OCI-LY3 (cell line): ENCODE data around the gene JSRP1.

Experiments used
- H2AFZ ChIP-seq: fragments of 200-600, 300-600 bp; shearing (Covaris generic); 2 replicates; pipeline ENCODE4 v1.6.0; 2014; ENCODE audit warnings: antibody characterized with exemption, low read depth, low read length
- H3K27ac ChIP-seq: fragments of 200-600, 300-600 bp; sonication (generic); 2 replicates; pipeline ENCODE4 v1.5.1; 2014; ENCODE audit warnings: mild to moderate bottlenecking, low read length, moderate library complexity, mixed read lengths
- H3K27me3 ChIP-seq: fragments of 200-600, 300-600 bp; sonication (generic); 2 replicates; pipeline ENCODE4 v1.6.1; 2014; ENCODE audit warnings: low read depth, low read length, mixed read lengths
- H3K36me3 ChIP-seq: fragments of 200-600, 300-600 bp; sonication (generic); replicated peaks from 2 replicates; pipeline ENCODE3; 2014; ENCODE audit warnings: low read depth, low read length, mixed read lengths
- H3K4me1 ChIP-seq: fragments of 300-600, 200-600 bp; sonication (generic); 2 replicates; pipeline ENCODE4 v1.6.1; 2014; ENCODE audit warnings: low read length, mixed read lengths
- H3K4me2 ChIP-seq: fragments of 200-600, 300-600 bp; sonication (generic); 2 replicates; pipeline ENCODE4 v1.6.1; 2014; ENCODE audit warnings: low read length, mixed read lengths
- H3K4me3 ChIP-seq: fragments of 300-600, 200-600 bp; sonication (generic); 2 replicates; pipeline ENCODE4 v1.5.1; 2014; ENCODE audit warnings: antibody characterized with exemption, mild to moderate bottlenecking, low read length, moderate library complexity
- H3K79me2 ChIP-seq: fragments of 300-600, 200-600 bp; shearing (Covaris generic); 2 replicates; pipeline ENCODE4 v1.6.1; 2014; ENCODE audit warnings: mild to moderate bottlenecking, low read length, mixed read lengths
- H3K9ac ChIP-seq: fragments of 300-600, 200-600 bp; shearing (Covaris generic); 2 replicates; pipeline ENCODE4 v1.6.0; 2014; ENCODE audit warnings: mild to moderate bottlenecking, low read length, moderate library complexity
- H3K9me3 ChIP-seq: fragments of 200-600, 300-600 bp; shearing (Covaris generic); 2 replicates; pipeline ENCODE4 v1.6.1; 2014; ENCODE audit warnings: low read length, mixed read lengths; ENCODE audit not compliant: insufficient read depth
- H4K20me1 ChIP-seq: fragments of 200-600, 300-600 bp; sonication (generic); 2 replicates; pipeline ENCODE4 v1.6.1; 2016; ENCODE audit warnings: low read length, mixed read lengths; ENCODE audit not compliant: insufficient read depth
- CTCF ChIP-seq: fragments of 200-600, 300-600 bp; sonication (generic); IDR thresholded peaks from 2 replicates; pipeline ENCODE4 v1.5.1; 2014; ENCODE audit warnings: antibody characterized with exemption, low read length, low read depth
- EZH2phosphoT487 ChIP-seq: fragments of 200-600 bp; shearing (Covaris generic); IDR thresholded peaks from 2 replicates; pipeline ENCODE4 v1.6.1; 2018; ENCODE audit warnings: antibody characterized with exemption, mixed run types, low read depth

JSRP1 gene

DNA sequence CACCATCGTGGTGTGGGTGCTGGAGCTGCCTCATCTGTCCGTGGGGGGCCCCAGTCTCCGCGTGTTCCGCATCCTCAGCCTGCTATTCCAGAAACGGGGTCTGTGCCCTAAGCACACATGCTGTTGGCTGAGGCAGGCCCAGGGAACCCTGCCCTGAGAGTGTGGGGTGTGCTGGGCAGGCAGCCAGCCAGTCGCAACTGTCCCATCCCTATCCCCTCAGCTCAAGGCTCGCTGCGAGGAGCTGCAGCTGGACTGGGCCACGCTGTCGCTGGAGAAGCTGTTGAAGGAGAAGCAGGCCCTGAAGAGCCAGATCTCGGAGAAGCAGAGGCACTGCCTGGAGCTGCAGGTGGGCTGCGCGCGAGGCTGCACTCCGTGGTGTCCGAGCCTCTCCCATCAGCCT is 42.0 kb downstream of the JSRP1 start:
- 0 out of 2 replicates have a peak, but pooled peaks cover 3% of the 10 kb centered on the region for H4K20me1 ChIP-seq
- no peak overlapping the region for H2AFZ ChIP-seq
- H3K4me2 ChIP-seq: no peak overlapping the region
- H3K27ac ChIP-seq: no peak overlapping the region
- 0 out of 2 replicates have a peak, but pooled peaks cover 3% of the 10 kb centered on the region for H3K4me1 ChIP-seq
- no peak overlapping the region for H3K9ac ChIP-seq
- no peak overlapping the region for H3K4me3 ChIP-seq
- H3K27me3 ChIP-seq: no peaks in the 10 kb centered on the region
- peaks cover 58% of the 10 kb centered on the region for H3K36me3 ChIP-seq
- H3K9me3 ChIP-seq: no peaks in the 10 kb centered on the region
- H3K79me2 ChIP-seq: no peaks in the 10 kb centered on the region
- TF ChIP-seq EZH2phosphoT487 (no peak), CTCF (no peak)

GRCh38 chr19:2213799-2214198 is 42.4 kb downstream of the JSRP1 start:
- Histone ChIP-seq H3K4me1 (0 out of 2 replicates have a peak, but pooled peaks cover 3% of the 10 kb centered on the region), H3K27ac (no peak overlapping the region), H3K9me3 (no peaks in the 10 kb centered on the region), H3K4me3 (no peak overlapping the region), H3K27me3 (no peaks in the 10 kb centered on the region), H2AFZ (no peak overlapping the region), H4K20me1 (0 out of 2 replicates have a peak, but pooled peaks cover 3% of the 10 kb centered on the region), H3K9ac (no peak overlapping the region), H3K79me2 (no peaks in the 10 kb centered on the region), H3K36me3 (peaks cover 59% of the 10 kb centered on the region), H3K4me2 (no peak overlapping the region)
- TF ChIP-seq EZH2phosphoT487 (no peak), CTCF (no peak)

DNA sequence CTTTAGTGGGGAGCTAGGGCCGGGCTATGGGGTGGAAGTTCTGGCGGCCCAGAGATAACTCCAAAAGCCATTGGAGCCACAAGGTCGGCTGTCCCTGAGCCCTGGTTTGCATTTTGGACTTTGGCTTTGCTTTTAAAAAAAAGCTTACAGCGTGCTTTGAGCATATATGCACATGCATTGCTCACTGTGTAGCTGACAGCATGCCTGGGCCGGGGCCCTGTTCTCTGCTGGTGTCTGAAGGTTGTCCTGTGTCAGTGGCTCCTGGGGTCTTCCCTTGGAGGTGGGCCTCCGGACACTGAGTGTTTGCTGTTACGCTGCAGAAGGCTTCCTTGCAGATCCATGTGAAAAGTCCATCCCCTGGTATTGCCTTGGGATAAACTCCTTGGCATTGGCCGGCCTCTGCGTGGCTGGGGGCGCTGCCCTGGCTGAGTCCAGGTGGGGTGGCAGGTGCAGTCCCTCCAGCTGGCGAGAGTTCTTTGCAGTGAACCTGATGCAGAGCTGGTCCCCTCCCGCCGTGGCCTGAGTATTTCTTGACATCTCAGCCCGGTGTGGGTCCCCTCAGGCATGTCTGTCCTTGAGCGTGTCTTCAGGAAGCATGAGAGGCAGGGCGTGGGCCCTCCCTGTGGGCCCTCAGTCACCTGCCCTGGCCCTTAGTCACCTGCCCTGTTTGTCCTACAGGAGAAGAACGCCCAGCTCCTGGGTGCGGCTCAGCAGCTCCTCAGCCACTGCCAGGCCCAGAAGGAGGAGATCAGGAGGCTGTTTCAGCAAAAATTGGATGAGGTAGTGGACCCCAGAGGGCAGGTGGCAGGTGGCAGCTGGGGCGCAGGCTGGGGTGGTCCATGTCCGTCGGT is 43.1 kb downstream of the JSRP1 start:
- Histone ChIP-seq H3K27ac (no peak overlapping the region), H4K20me1 (0 out of 2 replicates have a peak, but pooled peaks cover 3% of the 10 kb centered on the region), H3K9me3 (no peaks in the 10 kb centered on the region), H3K9ac (no peak overlapping the region), H3K36me3 (peaks cover 59% of the 10 kb centered on the region), H3K4me1 (0 out of 2 replicates have a peak, but pooled peaks cover 3% of the 10 kb centered on the region), H3K4me3 (no peak overlapping the region), H3K4me2 (no peak overlapping the region), H3K79me2 (no peaks in the 10 kb centered on the region), H3K27me3 (no peaks in the 10 kb centered on the region), H2AFZ (no peak overlapping the region)
- TF ChIP-seq EZH2phosphoT487 (no peak), CTCF (no peak)

DNA sequence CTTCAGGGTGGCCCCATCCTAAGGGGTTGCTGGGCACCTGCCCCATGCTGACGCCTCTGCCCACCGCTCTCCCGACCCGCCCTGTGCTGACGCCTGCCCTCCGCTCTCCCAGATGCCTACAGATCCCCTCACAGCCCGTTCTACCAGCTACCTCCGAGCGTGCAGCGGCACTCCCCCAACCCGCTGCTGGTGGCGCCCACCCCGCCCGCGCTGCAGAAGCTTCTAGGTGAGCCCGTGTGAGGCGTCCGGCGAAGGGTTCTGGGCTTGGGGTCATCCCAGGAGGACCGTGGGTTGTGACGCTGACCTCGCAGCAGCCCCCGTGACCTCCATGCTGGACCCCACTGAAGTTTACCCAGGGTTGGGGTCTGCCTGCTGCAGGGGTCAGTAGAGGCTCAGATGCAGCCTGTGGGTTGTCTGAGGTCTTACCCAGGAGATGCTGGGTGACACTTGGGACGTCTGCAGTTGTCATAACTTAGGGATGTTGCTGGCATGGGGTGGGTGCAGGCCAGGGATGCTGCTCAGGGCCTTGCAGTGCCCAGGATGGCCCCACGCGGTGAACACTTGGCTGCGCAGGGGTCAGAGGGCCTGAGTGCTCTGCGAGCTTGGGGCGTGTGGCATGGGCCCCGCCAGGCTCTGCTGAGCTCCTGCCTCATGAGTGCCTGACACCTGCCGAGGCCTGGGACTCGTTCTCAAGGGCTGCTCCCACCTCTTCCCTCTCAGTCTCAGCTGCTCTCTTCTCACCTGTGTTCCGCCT is 45.1 kb downstream of the JSRP1 start:
- Histone ChIP-seq H3K4me2 (no peak overlapping the region), H3K9ac (no peak overlapping the region), H3K79me2 (no peaks in the 10 kb centered on the region), H3K27me3 (no peaks in the 10 kb centered on the region), H3K27ac (no peak overlapping the region), H3K9me3 (no peaks in the 10 kb centered on the region), H3K4me1 (0 out of 2 replicates have a peak, but pooled peaks cover 3% of the 10 kb centered on the region), H3K4me3 (no peak overlapping the region), H3K36me3 (peaks cover 54% of the 10 kb centered on the region), H4K20me1 (0 out of 2 replicates have a peak, but pooled peaks cover 3% of the 10 kb centered on the region), H2AFZ (no peak overlapping the region)
- TF ChIP-seq EZH2phosphoT487 (no peak), CTCF (no peak)
